Body of pancreas (tissue), 4 donors: ENCODE measurements around the gene ATXN7L2.
A peak's percentile ranks its signal among the peaks of the same experiment; 100 is the strongest.

Experiments used
- CTCF ChIP-seq, 7 experiments: fragments of 450-650 bp in 4 of 7; fragments of 200-600 bp in 3 of 7; sonication (generic) in 3 of 7; IDR thresholded peaks; one replicate each; pipeline ENCODE4 v1.5.1; 2016 to 2019; ENCODE audit warnings: antibody characterized with exemption in 7 of 7
- POLR2A ChIP-seq, 3 donors: fragments of 450-650 bp; IDR thresholded peaks; one replicate each; pipeline ENCODE4 v1.6.1; 2016; ENCODE audit warnings: antibody characterized with exemption in 3 of 3, mild to moderate bottlenecking in 2 of 3

DNA sequence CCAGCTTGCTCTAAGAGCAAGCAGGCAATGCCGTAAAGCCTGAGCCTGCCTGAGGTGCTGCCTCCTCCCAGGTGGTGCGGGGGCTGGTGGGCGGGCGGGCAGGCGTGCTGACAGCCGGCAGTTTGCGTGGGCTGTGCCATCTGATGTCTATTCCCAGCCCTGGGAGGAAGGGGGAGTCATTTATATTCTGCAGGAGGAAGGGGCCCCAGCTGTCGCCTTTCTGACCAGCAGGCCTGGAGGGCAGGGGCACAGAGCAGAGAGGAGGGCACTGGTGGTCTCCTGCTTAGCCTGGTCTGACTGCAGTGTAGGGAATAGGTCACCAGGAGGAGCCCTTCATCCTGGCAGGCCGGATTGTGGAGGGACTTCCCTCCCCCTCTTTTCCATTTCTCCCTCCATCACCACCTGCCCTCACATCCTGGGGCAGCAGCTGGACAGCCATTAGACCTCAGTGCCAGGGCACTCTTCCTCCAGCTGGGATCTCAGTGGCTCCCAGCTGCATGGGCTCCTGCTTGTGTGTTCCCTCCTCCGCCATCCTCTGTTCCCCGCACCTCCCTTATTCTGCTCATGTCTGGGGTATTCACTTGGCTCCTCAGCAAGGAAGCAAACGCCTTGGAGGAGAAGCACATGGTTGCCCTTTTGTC, 14.6 kb downstream of the ATXN7L2 start:
- TF ChIP-seq CTCF (IDR thresholded peaks at IDR 0.05) (peak in 6 of 7 experiments; percentile 11 to 40 (median 27)), POLR2A (IDR thresholded peaks at IDR 0.05) (no peak)
